HUDEP-2 (cell line): Measurements from ENCODE around the gene ZNF280B.
"Not testable (repeated sequence)": the region's sequence is repeated elsewhere in the genome, so short reads cannot be mapped to it uniquely, and the experiment has no call there.

Experiments
- DNase-seq, 76 experiments: peaks; one replicate each; lab custom pipeline; 2025; ENCODE audit not compliant: unreplicated experiment in 76 of 76; lab: John Stamatoyannopoulos, UW

Gene ZNF280B

DNA sequence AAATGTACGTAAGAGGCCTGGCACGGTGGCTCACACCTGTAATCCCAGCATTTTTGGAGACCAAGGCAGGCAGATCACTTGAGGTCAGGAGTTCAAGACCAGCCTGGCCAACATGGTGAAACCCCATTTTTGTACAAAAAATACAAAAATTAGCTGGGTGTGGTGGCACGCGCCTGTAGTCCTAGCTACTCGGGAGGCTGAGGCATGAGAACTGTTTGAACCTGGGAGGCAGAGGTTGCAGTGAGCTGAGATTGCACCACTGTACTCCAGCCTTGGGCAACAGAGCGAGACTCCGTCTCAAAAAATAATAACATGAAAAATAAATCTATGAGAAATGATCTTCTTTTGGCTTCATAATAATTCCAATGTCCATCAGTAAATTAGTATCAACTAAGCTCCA is 2.3 kb upstream of the ZNF280B start:
- not testable (repeated sequence) for DNase-seq

DNA sequence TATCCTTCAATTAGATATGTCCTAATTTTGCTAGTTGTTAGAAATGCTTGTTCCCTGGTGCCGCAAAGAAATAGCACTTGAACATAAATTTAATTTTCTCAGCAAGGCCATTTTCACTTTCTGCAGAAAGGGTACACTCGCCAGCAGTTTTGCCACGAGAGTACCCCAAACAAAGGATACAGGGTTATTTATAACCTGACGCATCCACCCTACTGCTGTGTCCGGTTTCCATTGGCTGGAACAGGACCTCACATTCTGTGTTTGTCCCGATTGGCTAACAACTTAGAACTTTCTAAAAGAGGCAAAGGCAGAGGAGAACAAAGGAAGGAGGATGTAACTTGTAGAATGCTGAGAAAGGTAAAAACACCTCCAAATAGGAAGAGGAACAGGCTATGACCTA is 1.4 kb upstream of the ZNF280B start:
- DNase-seq: not testable (repeated sequence)

DNA sequence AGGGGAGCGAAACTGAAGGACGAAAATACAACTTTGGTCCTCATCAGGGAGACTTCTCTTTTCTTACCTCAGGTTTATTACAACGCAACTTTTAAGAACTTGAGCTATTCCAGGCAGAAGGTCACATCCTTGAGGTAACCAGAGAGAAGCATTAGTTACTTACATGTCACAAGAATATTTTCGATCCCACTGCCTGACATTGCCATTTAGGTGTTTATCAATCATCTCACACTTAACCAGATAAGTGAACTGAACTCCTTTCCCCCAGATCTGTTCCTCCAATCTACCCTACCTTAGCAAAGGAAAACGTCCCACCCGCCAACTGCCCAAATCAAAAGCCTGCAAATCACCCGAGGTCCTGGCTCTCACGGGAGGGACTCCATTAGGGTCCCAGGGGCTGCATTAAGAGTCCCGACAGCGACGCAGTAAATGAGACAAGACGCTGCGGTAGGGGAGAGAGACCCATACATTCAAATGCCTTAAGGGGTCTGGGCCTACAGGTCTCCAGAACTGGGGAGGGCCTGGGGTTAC is 734 bp downstream of the ZNF280B start:
- DNase-seq: peak in 2 of 76 experiments; percentile 2 to 16

DNA sequence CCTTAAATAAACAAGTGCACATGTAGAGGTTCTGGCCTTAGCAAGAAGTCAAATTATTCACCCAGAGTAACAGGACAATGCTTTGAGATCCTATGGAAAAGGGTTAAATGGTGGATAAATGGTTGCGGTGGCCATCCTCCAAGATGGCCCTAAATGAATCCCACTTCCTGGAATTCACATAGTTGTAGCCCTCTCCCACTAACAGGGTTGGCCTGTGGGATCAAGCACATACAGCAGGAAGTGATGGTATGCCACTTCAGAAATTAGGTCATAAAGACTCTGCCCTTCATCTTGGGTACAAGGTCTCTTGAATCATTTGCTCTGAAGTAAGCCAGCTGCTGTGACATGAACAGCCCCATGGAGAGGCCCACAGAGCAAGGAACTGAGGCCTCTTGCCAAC is 1.8 kb downstream of the ZNF280B start:
- DNase-seq: no peak

DNA sequence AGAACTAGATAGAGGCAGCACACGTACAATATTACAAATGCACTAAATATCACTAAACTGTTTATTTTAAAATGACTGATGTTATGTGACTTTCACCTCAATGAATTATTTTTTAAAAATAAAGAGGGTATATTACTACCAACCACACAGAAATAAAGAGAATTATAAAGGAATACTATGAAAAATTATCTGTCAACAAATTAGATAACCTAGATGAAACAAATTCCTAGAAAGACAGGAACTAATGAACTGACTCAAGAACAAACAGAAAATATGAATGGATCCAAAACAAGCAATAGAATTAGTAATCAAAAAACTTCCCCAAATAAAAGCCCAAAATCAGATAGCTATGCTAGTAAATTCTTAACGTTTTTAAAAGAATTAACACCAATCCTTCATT is 10.3 kb downstream of the ZNF280B start:
- no peak for DNase-seq

DNA sequence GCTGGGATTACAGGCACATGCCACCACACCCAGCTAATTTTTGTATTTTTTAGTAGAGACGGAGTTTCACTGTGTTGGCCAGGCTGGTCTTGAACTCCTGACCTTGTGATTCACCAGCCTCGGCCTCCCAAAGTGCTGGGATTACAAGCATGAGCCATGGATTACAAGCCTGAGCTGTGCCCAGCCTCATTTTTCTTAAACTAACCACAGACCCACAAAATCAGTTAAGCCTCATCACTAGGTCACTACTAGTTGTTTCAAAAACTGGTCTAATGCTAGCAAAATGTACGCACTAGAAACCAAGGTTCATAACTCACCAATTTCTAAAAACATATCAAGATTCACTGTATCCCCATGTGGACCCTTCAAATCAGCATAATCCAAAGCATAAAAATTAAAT is 17.0 kb downstream of the ZNF280B start:
- DNase-seq: not testable (repeated sequence)

DNA sequence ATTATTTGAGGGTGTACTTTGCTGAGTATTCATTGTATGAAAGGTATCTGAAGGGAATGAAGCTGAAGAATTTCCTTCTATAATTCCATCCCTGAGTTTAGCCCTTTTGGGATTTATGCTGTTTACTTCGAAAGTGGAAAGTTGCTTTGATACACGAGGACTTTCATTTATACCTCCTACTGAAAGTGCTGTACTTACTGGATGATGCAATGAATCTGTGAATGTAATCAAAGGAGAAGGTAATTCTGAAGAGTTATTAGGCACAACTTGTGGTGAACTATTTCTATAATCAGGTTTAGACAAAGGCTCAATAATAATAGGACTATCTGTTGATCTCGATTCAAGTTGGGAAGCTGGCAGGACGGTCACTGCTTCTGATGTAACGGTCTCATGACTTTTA is 19.8 kb downstream of the ZNF280B start:
- no peak for DNase-seq

DNA sequence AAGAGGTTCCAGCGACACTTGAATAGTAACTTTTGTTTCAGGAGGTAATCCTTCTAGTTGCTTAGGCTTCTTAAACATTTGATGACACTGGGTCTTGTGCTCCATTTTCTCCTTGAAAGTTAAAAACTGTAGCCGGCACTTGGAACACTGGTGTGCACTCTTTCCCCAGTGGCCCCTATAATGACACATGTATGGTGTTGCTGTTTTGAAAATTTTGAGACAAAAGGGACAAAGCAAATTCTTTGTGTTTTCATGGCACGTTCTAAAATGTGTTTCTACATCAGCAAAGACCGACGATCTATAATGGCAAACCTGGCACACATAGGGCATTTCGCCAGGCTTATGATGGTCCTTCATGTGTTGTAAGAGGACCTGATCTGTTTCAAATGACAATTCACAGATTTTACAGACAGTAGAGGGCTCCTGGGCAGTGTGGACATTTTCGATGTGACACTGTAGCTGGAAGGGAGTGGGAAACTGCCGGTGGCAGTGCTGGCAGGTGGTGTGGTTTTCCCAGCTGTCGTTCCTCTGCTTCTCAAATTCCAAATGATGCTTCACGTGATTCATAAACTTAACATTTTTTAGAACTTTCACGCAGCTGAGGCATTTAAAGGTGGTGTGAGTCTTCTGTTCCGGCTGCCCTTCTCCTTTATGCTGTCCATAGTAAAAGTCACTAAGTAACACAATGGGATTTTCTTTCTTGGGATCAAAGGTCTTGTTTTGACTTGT is 20.5 kb downstream of the ZNF280B start:
- no peak for DNase-seq

DNA sequence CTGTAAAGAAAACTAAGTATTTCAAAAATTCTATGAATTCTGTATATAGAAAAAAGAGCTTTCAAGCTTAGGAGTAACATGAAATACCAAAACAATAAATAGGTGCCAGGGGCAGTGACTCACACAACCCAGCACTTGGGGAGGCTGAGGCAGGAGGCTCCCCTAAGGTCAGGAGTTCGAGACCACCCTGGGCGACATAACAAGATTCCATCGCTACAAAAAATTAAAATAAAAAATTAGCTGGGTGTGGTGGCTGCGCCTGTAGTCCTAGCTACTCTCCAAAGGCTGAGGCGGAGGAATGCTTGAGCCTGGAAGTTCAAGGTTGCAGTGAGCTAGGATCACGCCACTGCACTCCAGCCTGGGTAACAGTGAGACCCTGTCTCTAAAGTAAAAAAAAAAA is 21.5 kb downstream of the ZNF280B start:
- DNase-seq: no peak

DNA sequence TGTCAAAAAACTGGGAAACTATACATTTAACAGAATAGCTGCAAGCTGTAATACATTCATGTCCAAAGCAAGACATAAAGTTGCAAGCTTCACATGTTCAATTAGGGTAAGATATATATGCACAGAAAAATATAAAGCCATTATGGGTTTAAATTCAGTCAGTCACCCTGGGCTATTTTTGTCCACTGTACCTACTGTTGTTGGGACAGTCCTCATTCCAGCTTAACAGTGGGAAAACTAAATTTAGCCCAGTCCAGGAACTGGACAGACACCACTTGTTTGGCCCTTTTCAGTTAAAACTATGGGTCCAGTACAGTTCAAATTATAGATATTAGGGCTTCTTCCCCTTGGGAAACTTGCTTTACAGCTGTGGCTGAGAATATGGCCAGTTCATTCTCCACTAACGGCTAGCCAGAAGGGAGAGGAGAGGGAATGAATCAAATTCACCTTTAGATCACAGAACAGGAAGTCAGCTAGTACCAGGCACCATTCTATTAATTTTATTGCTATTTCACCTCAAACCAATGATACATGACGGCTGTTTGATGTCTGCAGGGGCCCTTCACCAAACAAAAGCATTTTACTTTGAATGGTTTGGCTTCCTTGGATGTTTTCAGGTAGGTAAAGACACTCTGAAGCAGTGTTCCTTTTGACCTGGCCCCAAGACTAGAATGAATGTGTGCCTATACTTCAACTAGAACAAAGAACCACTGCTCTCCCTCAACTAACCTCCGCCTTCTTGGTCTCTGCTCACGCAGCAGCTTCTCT is 22.2 kb downstream of the ZNF280B start:
- no peak for DNase-seq

DNA sequence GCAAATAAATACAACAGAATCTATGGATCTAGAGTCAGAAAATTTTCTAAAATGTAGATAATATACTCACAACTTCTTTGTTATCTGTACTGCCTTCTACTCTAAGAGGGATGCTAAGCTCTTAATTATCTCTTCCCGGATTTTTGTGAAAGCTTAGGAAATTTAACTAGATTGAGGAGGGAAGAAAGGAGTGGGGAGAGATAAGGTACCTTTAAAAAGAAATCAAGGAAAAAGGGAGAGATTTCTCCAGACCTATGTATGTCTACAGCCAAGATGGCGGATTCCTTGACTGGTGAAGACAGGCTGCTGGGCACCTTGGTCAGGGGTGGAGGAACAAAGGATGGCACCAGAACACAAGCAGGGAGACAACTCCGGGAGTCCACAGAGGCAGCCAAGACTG is 23.0 kb downstream of the ZNF280B start:
- DNase-seq: no peak

DNA sequence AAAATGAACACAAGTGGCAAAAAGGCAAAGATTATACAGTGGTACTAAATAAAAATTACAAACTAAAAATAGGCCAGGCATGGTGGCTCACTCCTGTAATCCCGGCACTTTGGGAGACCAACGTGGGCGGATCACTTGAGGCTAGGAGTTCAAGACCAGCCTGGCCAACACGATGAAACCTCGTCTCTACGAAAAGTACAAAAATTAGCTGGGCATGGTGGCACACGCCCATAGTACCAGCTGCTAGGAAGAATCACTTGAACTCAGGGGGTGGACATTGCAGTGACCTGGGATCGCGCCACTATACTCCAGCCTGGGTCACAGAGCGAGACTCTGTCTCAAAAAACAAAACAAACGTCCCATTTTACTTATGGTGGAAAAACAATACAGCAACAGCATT is 24.5 kb downstream of the ZNF280B start:
- DNase-seq: no peak

DNA sequence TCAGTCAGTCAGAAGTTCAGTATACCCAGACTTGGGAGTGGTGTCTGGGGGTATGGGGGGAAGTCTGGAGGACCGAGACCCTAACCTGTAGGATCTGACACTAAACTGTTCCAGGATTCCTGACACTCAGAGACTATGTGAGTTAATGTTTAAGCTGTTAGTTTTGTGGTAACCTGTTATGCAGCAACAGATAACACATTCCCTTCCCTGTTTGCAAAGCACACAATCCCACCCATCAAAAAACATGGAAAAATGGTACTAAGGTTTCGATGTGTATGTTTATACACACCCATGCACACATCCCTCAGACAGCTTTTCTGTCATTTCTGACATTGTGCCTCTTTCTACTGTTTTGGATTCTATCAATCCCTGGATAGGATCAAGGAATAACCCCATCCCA is 27.6 kb downstream of the ZNF280B start:
- DNase-seq: no peak

DNA sequence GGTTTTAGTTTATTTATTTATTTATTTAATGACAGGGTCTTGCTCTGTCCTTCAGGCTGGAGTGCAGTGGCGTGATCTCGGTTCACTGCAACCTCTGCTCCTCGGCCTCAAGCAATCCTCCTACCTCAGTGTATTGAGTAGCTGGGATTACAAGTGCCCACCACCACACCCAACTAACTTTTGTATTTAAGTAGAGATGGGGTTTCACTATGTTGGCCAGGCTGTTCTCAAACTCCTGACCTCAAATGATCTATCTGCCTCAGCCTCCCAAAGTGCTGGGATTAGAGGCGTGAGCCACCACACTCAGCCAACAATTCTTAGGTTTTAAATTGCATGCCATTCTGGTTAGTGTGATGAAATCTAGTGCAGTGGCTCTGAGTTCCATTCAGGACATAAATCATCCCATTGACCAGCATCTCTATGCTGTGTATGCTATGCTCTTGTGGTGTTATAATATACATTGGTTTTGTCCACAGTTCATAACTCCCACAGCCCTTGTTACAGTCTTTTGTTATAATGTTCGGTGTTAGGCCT is 28.5 kb downstream of the ZNF280B start:
- no peak for DNase-seq

DNA sequence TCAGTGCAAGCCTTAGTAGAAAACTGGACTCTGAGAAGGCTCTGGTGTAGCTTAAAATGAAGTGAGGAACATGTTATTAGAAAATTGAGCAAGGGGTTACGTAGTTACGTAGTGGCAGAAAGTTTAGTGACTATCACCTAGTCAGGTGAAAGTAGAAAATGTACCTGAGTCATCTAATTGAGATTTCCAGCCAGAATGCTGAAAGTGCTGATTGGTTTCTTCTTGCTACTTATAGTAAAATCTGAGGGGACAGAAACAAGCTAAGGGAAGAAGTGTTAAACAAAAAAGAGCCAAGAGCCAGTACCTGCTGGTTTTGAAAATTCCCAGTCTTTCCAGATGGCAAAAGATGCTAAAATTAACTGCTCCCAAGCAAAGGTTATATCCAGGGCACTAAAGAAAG is 29.4 kb downstream of the ZNF280B start:
- no peak for DNase-seq

DNA sequence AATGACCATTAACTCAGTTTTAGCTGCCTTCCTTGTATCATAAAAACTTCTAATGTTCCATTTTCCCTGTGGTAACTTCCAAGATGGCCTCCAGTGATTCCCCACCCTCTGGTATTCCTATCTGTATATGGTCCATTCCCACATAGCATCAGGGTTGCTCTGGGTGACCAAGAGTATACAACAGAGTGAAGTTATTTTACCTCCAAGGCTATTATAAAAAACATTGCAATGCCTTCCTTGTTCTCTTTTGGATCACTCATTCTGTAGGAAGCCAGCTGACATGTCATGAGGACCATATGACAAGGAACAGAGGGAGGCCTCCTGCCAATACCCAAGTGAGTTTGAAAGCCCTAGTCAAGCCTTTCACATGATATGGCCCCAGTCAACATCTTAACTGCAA is 30.1 kb downstream of the ZNF280B start:
- DNase-seq: no peak

DNA sequence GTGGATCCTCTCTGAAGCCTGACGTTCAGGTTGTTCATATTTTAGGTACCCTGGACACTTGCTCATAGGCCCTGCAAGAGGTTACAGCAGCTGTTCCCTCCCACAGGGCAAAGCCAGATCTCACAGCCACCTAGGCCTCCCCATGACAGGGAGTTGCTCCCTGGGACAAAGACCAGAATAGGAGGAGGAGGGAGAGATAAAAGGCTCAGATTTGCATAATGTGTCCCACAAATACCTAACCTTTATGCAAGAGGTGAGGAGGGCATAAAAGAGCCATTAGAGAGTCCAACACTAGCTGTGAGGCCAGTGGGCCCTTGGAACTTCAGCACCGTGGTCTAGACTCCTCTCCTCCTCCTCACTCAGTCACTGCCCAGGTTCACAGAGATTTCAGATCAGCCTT is 33.8 kb downstream of the ZNF280B start:
- no peak for DNase-seq

DNA sequence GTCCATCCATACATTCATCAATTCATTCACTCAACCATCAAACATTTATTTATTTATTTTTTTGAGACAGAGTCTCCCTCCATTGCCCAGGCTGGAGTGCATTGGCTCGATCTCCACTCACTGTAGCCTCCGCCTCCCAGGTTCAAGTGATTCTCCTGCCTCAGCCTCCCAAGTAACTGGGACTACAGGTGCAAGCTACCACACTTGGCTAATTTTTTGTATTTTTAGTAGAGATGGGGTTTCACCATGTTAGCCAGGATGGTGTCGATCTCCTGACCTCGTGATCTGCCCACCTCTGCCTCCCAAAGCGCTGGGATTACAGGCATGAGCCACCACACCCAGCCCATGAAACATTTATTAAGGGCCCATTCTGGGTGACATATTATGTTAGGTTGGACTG is 37.4 kb downstream of the ZNF280B start:
- not testable (repeated sequence) for DNase-seq

DNA sequence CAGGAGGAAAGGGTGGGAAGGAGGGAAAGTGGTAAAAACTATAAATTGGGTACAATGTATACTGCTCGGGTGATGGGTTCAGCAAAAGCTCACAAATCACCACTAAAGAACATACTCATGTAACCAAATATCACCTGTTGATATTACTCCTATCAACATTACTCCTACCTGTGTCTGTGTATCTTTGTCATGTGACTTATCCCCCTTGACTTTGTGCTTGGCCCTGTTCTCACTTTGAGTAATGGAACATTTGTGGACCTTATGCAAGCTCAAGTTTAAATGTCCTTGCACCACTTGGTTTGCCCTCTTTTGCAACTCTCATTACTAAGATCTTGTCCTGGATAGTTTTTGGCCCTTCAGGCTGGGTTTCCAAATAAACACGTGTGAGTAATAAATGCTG is 39.0 kb downstream of the ZNF280B start:
- no peak for DNase-seq

DNA sequence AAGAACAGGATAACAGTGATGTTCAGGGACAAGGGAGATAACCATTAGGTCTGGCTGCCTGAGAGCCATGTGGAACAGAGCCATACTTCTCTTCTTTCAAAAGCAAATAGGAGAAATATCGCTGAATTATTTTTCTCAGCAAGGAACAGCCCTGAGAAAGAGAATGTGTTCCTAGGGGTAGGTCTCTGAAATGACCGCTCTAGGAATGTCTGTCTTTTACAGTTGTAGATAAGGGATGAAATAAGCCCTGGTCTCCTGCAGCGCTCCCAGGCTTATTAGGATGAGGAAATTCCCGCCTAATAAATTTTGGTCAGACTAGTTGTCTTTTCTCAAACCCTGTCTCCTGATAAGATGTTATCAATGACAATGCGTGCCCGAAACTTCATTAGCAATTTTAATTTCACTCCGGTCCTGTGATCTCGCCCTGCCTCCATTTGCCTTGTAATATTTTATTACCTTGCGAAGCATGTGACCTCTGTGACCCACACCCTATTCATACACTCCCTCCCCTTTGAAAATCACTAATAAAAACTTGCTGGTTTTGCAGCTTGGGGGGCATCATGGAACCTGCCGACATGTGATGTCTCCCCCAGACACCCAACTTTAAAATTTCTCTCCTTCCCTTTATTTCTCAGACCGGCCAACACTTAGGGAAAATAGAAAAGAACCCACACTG is 39.6 kb downstream of the ZNF280B start:
- not testable (repeated sequence) for DNase-seq

DNA sequence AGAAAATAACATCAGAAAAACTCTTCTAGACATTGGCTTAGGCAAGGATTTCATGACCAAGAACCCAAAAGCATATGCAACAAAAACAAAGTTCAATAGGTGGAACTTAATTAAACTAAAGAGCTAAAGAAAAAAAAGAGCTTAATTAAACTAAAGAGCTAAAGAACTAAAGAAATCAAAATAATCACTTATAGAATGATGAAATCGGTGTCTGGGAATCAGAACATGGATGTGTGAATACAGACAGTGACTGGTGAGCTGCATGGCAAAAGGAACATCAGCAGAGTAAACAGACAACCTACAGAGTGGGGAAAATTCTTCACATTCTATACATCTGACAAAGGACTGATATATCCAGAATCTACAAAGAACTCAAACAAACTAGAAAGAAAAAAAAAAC is 41.4 kb downstream of the ZNF280B start:
- DNase-seq: no peak
